GM12892 (cell line): Measurements from ENCODE around the gene TMED6.

Experiments
- DNase-seq: peaks from one replicate; pipeline ENCODE4 v3.0.0; 2011; ENCODE audit not compliant: insufficient read length
- FAIRE-seq: peaks from 2 replicates; lab custom pipeline; 2011; peaks lifted over from hg19 to GRCh38; lab: Jason Lieb, UNC
- POLR2A ChIP-seq: IDR thresholded peaks from 2 replicates; pipeline ENCODE4 v1.6.1; 2011; ENCODE audit warnings: low read depth, low read length, control low read depth
- POLR2AphosphoS5 ChIP-seq: IDR thresholded peaks from 2 replicates; pipeline ENCODE4 v1.6.1; 2011; ENCODE audit warnings: low read depth, low read length, control low read depth
- TAF1 ChIP-seq: IDR thresholded peaks from 2 replicates; pipeline ENCODE4 v1.6.1; 2011; ENCODE audit warnings: low read depth, mild to moderate bottlenecking, control low read depth, low read length, borderline replicate concordance

The TMED6 gene

DNA sequence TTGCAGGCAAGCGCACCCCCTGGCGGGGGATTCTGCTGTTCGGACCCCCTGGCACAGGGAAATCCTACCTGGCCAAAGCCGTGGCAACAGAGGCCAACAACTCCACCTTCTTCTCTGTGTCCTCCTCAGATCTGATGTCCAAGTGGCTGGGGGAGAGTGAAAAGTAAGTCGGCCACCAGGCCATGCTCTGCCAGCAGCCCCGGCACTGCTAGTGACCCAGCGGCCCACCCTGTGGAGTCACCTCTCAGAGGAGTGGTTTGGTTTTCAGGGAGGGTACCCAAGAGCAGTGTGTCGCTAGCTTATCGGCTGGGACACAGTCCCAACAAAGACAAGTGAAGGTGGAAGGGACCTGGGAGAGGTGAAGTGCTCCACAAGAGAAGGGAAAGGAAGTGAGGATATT is 32.2 kb downstream of the TMED6 start:
- FAIRE-seq: no peak
- TF ChIP-seq TAF1 (no peak), POLR2AphosphoS5 (no peak), POLR2A (no peak)
- DNase-seq: no peak

DNA sequence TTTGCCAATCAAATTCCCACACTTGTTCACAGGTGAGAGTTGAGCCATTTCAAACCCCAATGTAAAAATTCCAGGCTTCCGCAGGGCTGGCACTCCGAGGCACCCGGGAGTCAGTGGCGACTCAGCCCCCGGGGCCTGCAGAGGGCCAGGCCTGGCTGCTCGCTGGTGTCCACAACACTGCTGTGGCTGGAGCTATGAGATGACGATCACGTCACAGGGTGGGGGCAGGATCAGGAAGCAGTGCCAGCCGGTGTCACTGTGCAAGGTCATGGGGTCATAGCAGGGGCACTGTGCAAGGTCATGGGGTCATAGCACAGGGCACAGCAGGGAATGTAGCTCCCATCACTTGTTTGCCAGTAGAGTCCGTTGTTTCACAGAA is 32.7 kb downstream of the TMED6 start:
- no peak for FAIRE-seq
- no peak for TF ChIP-seq TAF1
- TF ChIP-seq POLR2A: no peak
- TF ChIP-seq POLR2AphosphoS5: no peak
- no peak for DNase-seq

GRCh38 chr16:69318177-69318910 is 33.2 kb downstream of the TMED6 start:
- TF ChIP-seq POLR2A (no peak), POLR2AphosphoS5 (no peak)
- no peak for DNase-seq
- FAIRE-seq: no peak

GRCh38 chr16:69316595-69317034 is 35.0 kb downstream of the TMED6 start:
- FAIRE-seq (no peak), DNase-seq (no peak)
- no peak for TF ChIP-seq POLR2AphosphoS5
- no peak for TF ChIP-seq TAF1
- no peak for TF ChIP-seq POLR2A

GRCh38 chr16:69315486-69316311 is 35.9 kb downstream of the TMED6 start:
- TF ChIP-seq POLR2AphosphoS5: no peak
- no peak for TF ChIP-seq TAF1
- TF ChIP-seq POLR2A: no peak
- FAIRE-seq: no peak
- no peak for DNase-seq

DNA sequence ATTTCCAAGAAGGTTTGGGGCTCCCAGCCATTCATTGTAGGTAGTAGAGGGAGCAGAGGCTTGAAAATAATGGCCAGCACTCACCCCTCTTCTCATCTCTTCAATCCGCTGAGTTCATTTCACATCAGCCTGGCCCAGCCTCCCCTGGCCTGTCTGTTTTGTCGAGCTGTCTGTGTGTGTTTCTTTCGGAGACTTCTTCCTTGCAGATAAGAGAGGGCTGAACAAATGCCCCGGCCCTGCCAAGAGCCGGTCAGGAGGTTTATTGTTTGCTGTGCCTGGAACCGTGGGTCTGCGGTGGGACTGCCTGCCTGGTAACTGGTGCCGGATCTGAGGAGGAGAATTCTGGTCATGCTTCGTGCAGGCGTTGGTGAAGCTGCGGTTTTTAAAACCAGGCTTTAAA is 37.1 kb downstream of the TMED6 start:
- DNase-seq (no peak), FAIRE-seq (no peak)
- no peak for TF ChIP-seq TAF1
- TF ChIP-seq POLR2A: no peak
- TF ChIP-seq POLR2AphosphoS5: no peak

DNA sequence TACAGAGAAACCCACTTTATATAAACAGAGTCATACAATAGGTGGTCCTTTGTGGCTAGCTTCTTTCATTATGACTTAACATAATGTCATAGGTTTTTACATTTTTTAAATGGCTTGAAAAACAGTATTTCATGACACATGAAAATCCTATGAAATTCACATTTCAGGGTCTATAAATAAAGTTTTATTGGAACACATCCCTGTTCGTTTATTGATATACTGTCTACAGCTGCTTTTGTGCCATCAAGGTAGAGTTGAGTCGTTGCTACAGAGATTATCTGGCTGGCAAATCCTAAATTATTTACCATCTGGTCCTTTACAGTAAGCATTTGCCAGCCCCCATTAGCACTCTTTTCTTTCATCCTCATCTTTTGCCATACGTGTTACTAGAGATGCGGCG is 38.1 kb downstream of the TMED6 start:
- no peak for TF ChIP-seq TAF1
- no peak for TF ChIP-seq POLR2AphosphoS5
- TF ChIP-seq POLR2A: no peak
- DNase-seq: no peak
- FAIRE-seq: peak; percentile 9

- no peak for TF ChIP-seq TAF1
- TF ChIP-seq POLR2A: no peak
- no peak for TF ChIP-seq POLR2AphosphoS5
- FAIRE-seq: peak; percentile 57
- peak; percentile 58 for DNase-seq
These were observed 39.8 kb downstream of the TMED6 start for GRCh38 chr16:69311533-69312387.

DNA sequence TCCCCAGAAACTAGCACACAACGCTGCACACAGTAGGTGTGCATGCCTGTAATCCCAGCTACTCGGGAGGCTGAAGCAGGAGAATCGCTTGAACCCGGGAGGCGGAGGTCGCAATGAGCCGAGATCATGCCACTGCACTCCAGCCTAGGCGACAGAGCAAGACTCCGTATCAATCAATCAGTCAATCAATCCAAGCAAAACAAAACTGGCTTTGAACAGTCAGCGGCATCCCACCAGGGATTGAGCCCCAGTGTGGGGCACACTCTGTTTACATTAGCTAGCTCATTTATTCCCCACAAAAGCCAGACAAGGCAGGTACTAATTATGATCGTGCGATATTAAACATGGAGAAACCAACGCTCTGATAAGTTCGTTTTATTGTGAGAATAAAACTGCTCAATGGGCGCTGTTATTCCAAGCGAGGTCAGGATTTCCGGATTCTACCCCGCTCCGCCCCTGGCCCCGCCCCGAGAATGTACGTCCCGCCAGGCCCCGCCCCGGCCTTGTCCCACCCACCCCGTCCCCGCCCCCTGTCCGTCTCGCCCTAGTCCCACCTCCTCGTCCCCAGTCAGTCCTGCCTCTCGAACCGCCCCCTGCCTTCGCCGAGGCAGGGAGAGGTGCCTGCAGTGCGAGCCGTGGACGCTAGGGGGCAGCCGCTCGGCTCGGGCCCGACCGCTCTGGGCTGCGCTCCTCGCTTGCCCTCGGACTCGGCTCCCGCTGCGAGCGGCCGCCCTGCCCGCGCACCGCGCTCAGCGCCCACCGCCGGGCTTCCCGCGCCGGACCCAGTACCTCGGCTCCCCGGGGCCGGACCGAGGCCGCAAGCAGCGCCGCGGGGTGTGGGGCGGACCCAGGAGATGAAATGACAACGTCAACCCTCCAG is 40.7 kb downstream of the TMED6 start, which contains the start of gene VPS4A:
Gene VPS4A, plus strand, starts transcription at position 698 of the 880 bp plus-strand sequence. Its CDS starts 162 bp downstream, at position 860.
- DNase-seq (peak; percentile 93), FAIRE-seq (peak; percentile 99)
- TF ChIP-seq POLR2A: peak; percentile 76
- TF ChIP-seq POLR2AphosphoS5: no peak; the same call in 1 of the 2 replicates
- TF ChIP-seq TAF1: peak; percentile 66; the same call in 1 of the 2 replicates

DNA sequence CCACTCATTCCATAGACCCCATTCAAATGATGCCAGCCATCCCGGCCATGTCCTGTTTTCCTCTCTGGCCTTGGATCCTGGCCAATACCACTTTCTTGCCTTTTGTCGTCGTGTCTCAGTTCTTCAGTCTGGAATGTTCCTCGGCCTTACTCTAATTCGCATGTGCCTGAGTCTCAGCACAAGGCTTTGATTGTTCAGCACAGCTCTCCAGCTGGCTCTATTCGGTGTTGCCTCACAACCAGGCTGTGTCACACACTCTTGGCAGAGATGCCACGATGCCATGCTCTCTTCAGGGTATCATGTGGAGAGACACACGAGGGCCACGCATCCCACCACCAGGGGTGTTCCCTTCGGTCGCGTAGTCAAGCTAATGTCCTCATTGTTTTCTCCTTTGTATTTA is 42.3 kb downstream of the TMED6 start:
- DNase-seq (no peak), FAIRE-seq (no peak)
- TF ChIP-seq TAF1: no peak
- TF ChIP-seq POLR2A: no peak
- no peak for TF ChIP-seq POLR2AphosphoS5
